Loucy (cell line): Measurements from ENCODE around the gene MANF.

ENCODE experiments used
- H2AFZ ChIP-seq: fragments of 200-600 bp; sonication (generic); 2 replicates; pipeline ENCODE4 v1.6.0; 2016; ENCODE audit warnings: antibody characterized with exemption, mild to moderate bottlenecking, low read length, moderate library complexity
- H3F3A ChIP-seq: fragments of 200-600 bp; 2 replicates; pipeline ENCODE4 v1.6.0; 2016; ENCODE audit warnings: antibody characterized with exemption, low read depth, mild to moderate bottlenecking
- H3K27me3 ChIP-seq: fragments of 200-600 bp; sonication (generic); 2 replicates; pipeline ENCODE4 v1.6.1; 2014; ENCODE audit warnings: low read length, mild to moderate bottlenecking; ENCODE audit not compliant: insufficient read depth, poor library complexity, severe bottlenecking
- H3K36me3 ChIP-seq: fragments of 200-600 bp; sonication (generic); 2 replicates; pipeline ENCODE4 v1.6.1; 2016; ENCODE audit warnings: low read length; ENCODE audit not compliant: insufficient read depth
- H3K4me1 ChIP-seq: fragments of 200-600 bp; sonication (generic); 2 replicates; pipeline ENCODE4 v1.5.1; 2014; ENCODE audit warnings: low read length, mild to moderate bottlenecking; ENCODE audit not compliant: insufficient read depth, poor library complexity, severe bottlenecking
- H3K4me2 ChIP-seq: fragments of 200-600 bp; sonication (generic); 2 replicates; pipeline ENCODE4 v1.6.0; 2014; ENCODE audit warnings: antibody characterized with exemption, low read length, low read depth, mild to moderate bottlenecking; ENCODE audit not compliant: poor library complexity, severe bottlenecking
- H3K4me3 ChIP-seq: fragments of 200-600 bp; sonication (generic); 2 replicates; pipeline ENCODE4 v1.5.1; 2014; ENCODE audit warnings: low read length, mild to moderate bottlenecking, mixed read lengths; ENCODE audit not compliant: poor library complexity, severe bottlenecking
- H3K79me2 ChIP-seq: fragments of 200-600 bp; sonication (generic); 2 replicates; pipeline ENCODE4 v1.6.1; 2014; ENCODE audit warnings: low read length; ENCODE audit not compliant: insufficient read depth
- H3K9ac ChIP-seq: fragments of 200-600 bp; sonication (generic); 2 replicates; pipeline ENCODE4 v1.6.0; 2014; ENCODE audit warnings: mild to moderate bottlenecking, low read depth, low read length, moderate library complexity; ENCODE audit not compliant: poor library complexity, severe bottlenecking
- H3K9me2 ChIP-seq: fragments of 200-600 bp; sonication (generic); replicated peaks from 2 replicates; pipeline ENCODE4 v1.6.1; 2016; ENCODE audit warnings: low read depth, low read length, mixed read lengths
- H3K9me3 ChIP-seq: fragments of 200-600 bp; sonication (generic); 2 replicates; pipeline ENCODE4 v1.6.1; 2014; ENCODE audit warnings: mild to moderate bottlenecking, antibody characterized with exemption, low read length, low read depth; ENCODE audit not compliant: insufficient read depth
- H4K20me1 ChIP-seq: fragments of 200-600 bp; sonication (generic); 2 replicates; pipeline ENCODE4 v1.6.0; 2014; ENCODE audit warnings: antibody characterized with exemption, low read length, mild to moderate bottlenecking; ENCODE audit not compliant: insufficient read depth, poor library complexity, severe bottlenecking
- EZH2phosphoT487 ChIP-seq: fragments of 200-600 bp; IDR thresholded peaks from 2 replicates; pipeline ENCODE4 v1.6.1; 2018; ENCODE audit warnings: antibody characterized with exemption, mild to moderate bottlenecking, moderate library complexity, borderline replicate concordance
- TF ChIP-seq, protein P1 (sequence below): fragments of 200-600 bp; sonication (generic); conservative IDR thresholded peaks from 2 replicates; pipeline ENCODE4 v1.5.1; 2014; ENCODE audit warnings: mild to moderate bottlenecking, antibody characterized with exemption, low read length

The MANF gene

DNA sequence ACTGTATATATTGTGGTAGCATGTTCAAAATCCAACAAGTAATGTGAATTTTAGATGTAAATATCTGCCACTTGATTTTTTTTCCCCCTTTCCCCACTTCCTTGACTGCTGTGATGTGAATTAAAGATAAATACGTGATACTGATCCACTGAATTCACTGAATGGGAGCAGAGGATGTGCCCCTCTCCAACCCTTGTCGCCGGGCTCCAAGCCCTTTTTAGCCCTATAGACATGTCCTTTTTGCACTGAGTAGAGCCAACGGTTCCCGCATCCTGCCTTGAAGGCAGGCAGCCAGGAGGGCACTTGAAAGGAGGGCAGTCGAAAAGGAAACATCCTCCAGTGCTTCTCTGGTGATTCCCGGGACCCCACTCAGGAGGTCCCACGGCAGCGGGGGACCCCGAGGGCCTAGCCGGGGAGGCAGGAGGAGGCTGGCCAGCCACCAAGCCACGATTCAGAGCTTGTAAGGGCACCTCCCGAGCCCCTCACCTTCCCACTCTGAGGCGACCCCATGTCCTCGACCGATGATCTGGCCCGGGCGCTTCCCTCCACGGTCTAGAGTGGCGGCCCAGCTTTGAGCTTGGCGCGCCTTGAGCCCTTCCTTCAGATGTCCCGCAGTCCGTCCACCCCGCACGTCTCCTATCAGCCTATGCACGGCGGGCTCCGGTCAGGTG is 901 bp upstream of the MANF start:
- H4K20me1 ChIP-seq, result peaks cover 35% of the 10 kb centered on the region
- H3F3A ChIP-seq, result peaks cover 4% of the 10 kb centered on the region; the same call in 1 of the 2 replicates
- peak overlapping the region; percentile 97 for H3K4me3 ChIP-seq
- peak overlapping the region; percentile 100 for H3K9ac ChIP-seq
- H3K4me2 ChIP-seq, result peak overlapping the region; percentile 98
- H3K79me2 ChIP-seq, result peaks cover 59% of the 10 kb centered on the region
- H3K4me1 ChIP-seq, result peaks cover 44% of the 10 kb centered on the region
- peak overlapping the region; percentile 80 for H2AFZ ChIP-seq
- no peaks in the 10 kb centered on the region for H3K27me3 ChIP-seq
- no peaks in the 10 kb centered on the region for H3K9me2 ChIP-seq
- TF ChIP-seq, protein P1, sequence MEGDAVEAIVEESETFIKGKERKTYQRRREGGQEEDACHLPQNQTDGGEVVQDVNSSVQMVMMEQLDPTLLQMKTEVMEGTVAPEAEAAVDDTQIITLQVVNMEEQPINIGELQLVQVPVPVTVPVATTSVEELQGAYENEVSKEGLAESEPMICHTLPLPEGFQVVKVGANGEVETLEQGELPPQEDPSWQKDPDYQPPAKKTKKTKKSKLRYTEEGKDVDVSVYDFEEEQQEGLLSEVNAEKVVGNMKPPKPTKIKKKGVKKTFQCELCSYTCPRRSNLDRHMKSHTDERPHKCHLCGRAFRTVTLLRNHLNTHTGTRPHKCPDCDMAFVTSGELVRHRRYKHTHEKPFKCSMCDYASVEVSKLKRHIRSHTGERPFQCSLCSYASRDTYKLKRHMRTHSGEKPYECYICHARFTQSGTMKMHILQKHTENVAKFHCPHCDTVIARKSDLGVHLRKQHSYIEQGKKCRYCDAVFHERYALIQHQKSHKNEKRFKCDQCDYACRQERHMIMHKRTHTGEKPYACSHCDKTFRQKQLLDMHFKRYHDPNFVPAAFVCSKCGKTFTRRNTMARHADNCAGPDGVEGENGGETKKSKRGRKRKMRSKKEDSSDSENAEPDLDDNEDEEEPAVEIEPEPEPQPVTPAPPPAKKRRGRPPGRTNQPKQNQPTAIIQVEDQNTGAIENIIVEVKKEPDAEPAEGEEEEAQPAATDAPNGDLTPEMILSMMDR, result no peak
- no peak for TF ChIP-seq EZH2phosphoT487
- no peaks in the 10 kb centered on the region for H3K9me3 ChIP-seq
- peaks cover 15% of the 10 kb centered on the region; the same call in 1 of the 2 replicates for H3K36me3 ChIP-seq

DNA sequence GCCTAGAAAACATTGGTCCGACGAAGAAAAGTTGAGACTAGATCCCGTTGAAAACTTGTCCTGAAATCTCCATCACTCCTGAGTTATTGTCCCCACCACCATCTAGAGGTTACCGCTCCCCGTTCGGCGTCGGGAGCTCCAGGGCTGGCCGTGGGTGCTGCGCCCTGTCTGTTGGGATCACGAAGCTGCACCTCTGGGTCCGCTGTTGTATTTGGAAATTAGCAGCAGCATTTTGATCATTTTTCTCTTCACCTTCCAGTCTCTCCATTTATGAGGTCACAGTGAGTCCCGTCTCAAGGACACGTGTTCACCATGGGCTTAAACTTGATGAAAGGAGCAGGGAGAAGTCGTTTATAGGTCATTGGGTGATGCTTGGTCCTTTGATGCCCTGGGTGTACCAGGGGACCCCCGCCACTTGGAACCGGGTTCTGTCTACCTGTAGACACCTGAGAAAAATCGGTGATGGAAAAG is 565 bp downstream of the MANF start:
- TF ChIP-seq, protein P1, result no peak
- no peak for TF ChIP-seq EZH2phosphoT487
- H3K9ac ChIP-seq, result peak overlapping the region; percentile 97
- peaks cover 71% of the 10 kb centered on the region for H3K79me2 ChIP-seq
- H3K4me1 ChIP-seq, result peaks cover 45% of the 10 kb centered on the region
- H4K20me1 ChIP-seq, result peaks cover 43% of the 10 kb centered on the region
- H3K4me3 ChIP-seq, result peak overlapping the region; percentile 97
- no peaks in the 10 kb centered on the region for H3K9me2 ChIP-seq
- H3K9me3 ChIP-seq, result no peaks in the 10 kb centered on the region
- no peaks in the 10 kb centered on the region for H3K27me3 ChIP-seq
- H3F3A ChIP-seq, result peaks cover 4% of the 10 kb centered on the region; the same call in 1 of the 2 replicates
- no peak overlapping the region for H2AFZ ChIP-seq
- peaks cover 16% of the 10 kb centered on the region; the same call in 1 of the 2 replicates for H3K36me3 ChIP-seq
- H3K4me2 ChIP-seq, result peak overlapping the region; percentile 84

DNA sequence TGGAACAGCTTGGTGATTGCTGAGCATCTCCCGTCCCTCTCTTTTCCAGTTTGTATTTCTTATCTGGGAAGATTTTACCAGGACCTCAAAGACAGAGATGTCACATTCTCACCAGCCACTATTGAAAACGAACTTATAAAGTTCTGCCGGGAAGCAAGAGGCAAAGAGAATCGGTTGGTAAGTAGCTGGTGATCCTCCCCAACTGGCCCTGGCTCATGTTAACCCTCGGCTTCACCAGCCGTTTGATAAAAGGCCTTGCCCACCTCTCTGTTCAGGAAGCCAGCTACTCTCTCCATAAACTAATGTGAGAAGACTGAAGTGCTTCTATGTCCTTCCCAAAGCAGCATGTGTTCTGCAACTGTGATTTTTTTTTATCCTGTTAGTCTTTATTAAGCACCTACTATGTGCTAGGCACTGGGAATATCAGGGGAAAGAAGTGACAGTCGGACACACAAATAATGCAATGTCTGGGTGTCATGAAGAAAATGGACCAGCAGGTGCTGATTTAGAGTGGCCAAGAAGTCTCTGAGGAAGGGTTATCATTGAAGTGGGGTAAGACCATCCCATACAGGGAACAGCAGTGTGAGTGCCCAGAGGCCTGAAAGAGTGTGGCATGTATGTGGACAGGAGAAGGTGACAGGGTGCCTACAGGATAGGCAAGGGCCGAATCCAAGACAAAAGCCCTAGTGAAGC is 1.2 kb downstream of the MANF start:
- H3K9me2 ChIP-seq, result no peaks in the 10 kb centered on the region
- TF ChIP-seq, protein P1, result peak; percentile 15; the same call in 1 of the 2 replicates
- TF ChIP-seq EZH2phosphoT487, result no peak
- peak overlapping the region; percentile 97 for H3K9ac ChIP-seq
- H4K20me1 ChIP-seq, result peaks cover 43% of the 10 kb centered on the region
- peaks cover 47% of the 10 kb centered on the region for H3K4me1 ChIP-seq
- no peaks in the 10 kb centered on the region for H3K27me3 ChIP-seq
- H2AFZ ChIP-seq, result no peak overlapping the region
- H3K9me3 ChIP-seq, result no peaks in the 10 kb centered on the region
- H3K4me3 ChIP-seq, result peak overlapping the region; percentile 97
- H3K79me2 ChIP-seq, result peaks cover 74% of the 10 kb centered on the region
- peaks cover 16% of the 10 kb centered on the region; the same call in 1 of the 2 replicates for H3K36me3 ChIP-seq
- peaks cover 4% of the 10 kb centered on the region; the same call in 1 of the 2 replicates for H3F3A ChIP-seq
- H3K4me2 ChIP-seq, result peak overlapping the region; percentile 84
